A549 (cell line): ENCODE results near the gene C1orf53. TPM values are rescaled to one million over a fixed set of nuclear protein-coding genes. Genes with fewer than 3 reads are reported as not detected.

Experiments used
- ATAC-seq, 2 experiments: fragments of 200-7000 bp in 1 of 2; fragments of >200 bp in 1 of 2; cut with Nextera tagmentation in 1 of 2; cut with Tn5 transposase in 1 of 2; 3 replicates each; pipeline versions ENCODE4 v1.8.0 to v1.9.1; 2018 to 2020; ENCODE audit warnings: mild to moderate bottlenecking in 1 of 2, moderate library complexity in 1 of 2
- CTCF ChIA-PET: fragments of 300-600 bp; sonication (Branson Sonifier 250); formaldehyde crosslinking; extraction: SDS; loops from one replicate; lab custom pipeline; 2021; ENCODE audit warnings: antibody characterized with exemption, inconsistent platforms; lab: Yijun Ruan, JAX
- POLR2A ChIA-PET: fragments of 350-600 bp; formaldehyde crosslinking; extraction: SDS; loops from one replicate; lab custom pipeline; 2021; ENCODE audit warnings: antibody characterized with exemption, inconsistent platforms; lab: Yijun Ruan, JAX
- DNase-seq, 2 experiments: peaks; one replicate each; pipeline versions ENCODE4 v3.0.0 to v3.0.0-alpha.2; 2011 to 2016; ENCODE audit warnings: low read depth in 1 of 2, low spot score in 1 of 2
- FAIRE-seq: peaks from 2 replicates; lab custom pipeline; 2011; peaks lifted over from hg19 to GRCh38; lab: Jason Lieb, UNC
- H3K27ac ChIP-seq, 2 experiments: fragments of >200 bp; sonication (Bioruptor Twin); formaldehyde crosslinking; 3 replicates each; pipeline ENCODE4 v1.5.1; 2016 to 2017
- H3K4me1 ChIP-seq: fragments of >200 bp; sonication (Bioruptor Twin); formaldehyde crosslinking; 3 replicates; pipeline ENCODE4 v1.6.1; 2016
- H3K4me2 ChIP-seq: fragments of >200 bp; sonication (Bioruptor Twin); formaldehyde crosslinking; 3 replicates; pipeline ENCODE4 v1.6.1; 2016
- H3K4me3 ChIP-seq: fragments of >200 bp; sonication (Bioruptor Twin); formaldehyde crosslinking; 3 replicates; pipeline ENCODE4 v1.5.1; 2016
- H3K9me3 ChIP-seq: fragments of >200 bp; sonication (Bioruptor Twin); formaldehyde crosslinking; 3 replicates; pipeline ENCODE4 v1.6.1; 2016
- BHLHE40 ChIP-seq: IDR thresholded peaks from 2 replicates; pipeline ENCODE4 v1.6.1; 2012; ENCODE audit warnings: low read depth, low read length, inconsistent platforms
- CBX2 ChIP-seq: fragments of 200-600 bp; sonication (generic); IDR thresholded peaks from 2 replicates; pipeline ENCODE4 v1.6.1; 2016; ENCODE audit warnings: low read depth, mild to moderate bottlenecking, borderline replicate concordance
- FOSB ChIP-seq: fragments of 250-450 bp; sonication (Bioruptor Pico); IDR thresholded peaks from 2 replicates; pipeline ENCODE4 v1.5.0; 2020; ENCODE audit warnings: mild to moderate bottlenecking, moderate library complexity
- GATA3 ChIP-seq: IDR thresholded peaks from 2 replicates; pipeline ENCODE4 v1.6.1; 2012; ENCODE audit warnings: borderline replicate concordance
- HOXB5 ChIP-seq: fragments of 250-450 bp; sonication (Bioruptor Pico); IDR thresholded peaks from 2 replicates; pipeline ENCODE4 v1.5.0; 2020; ENCODE audit warnings: mild to moderate bottlenecking, moderate library complexity
- JUNB ChIP-seq: fragments of >200 bp; sonication (Bioruptor Twin); formaldehyde crosslinking; IDR thresholded peaks from 2 replicates; pipeline ENCODE4 v1.6.1; 2016
- KDM5A ChIP-seq: fragments of 200-600 bp; sonication (generic); IDR thresholded peaks from 2 replicates; pipeline ENCODE4 v1.6.1; 2016; ENCODE audit warnings: antibody characterized with exemption, mild to moderate bottlenecking
- NFE2L2 ChIP-seq: fragments of 150-350 bp; conservative IDR thresholded peaks from 2 replicates; pipeline ENCODE4 v1.6.1; 2014; ENCODE audit warnings: low read length
- NPAS2 ChIP-seq: fragments of 250-450 bp; sonication (Bioruptor Pico); IDR thresholded peaks from 2 replicates; pipeline ENCODE4 v1.8.0; 2022; ENCODE audit warnings: mild to moderate bottlenecking, moderate library complexity, borderline replicate concordance
- NR3C1 ChIP-seq: fragments of >200 bp; sonication (Bioruptor Twin); formaldehyde crosslinking; IDR thresholded peaks from 3 replicates; pipeline ENCODE4 v1.6.1; 2017
- PHF8 ChIP-seq: fragments of 200-600 bp; sonication (generic); IDR thresholded peaks from 2 replicates; pipeline ENCODE4 v1.6.1; 2016; ENCODE audit warnings: low read depth, mild to moderate bottlenecking, antibody characterized with exemption, moderate library complexity, borderline replicate concordance
- POLR2AphosphoS2 ChIP-seq: conservative IDR thresholded peaks from 2 replicates; pipeline ENCODE4 v1.6.1; 2012; ENCODE audit warnings: low read length, improper control_type of control experiment, inconsistent platforms
- RFX5 ChIP-seq: fragments of 450-650 bp; IDR thresholded peaks from 2 replicates; pipeline ENCODE4 v1.7.1; 2014; ENCODE audit warnings: antibody characterized with exemption, mild to moderate bottlenecking, moderate library complexity
- RNF2 ChIP-seq: fragments of 200-600 bp; sonication (generic); IDR thresholded peaks from 2 replicates; pipeline ENCODE4 v1.6.1; 2016; ENCODE audit warnings: low read depth, mild to moderate bottlenecking, antibody characterized with exemption, moderate library complexity, borderline replicate concordance
- ZC3H11A ChIP-seq: fragments of 450-650 bp; IDR thresholded peaks from 2 replicates; pipeline ENCODE4 v1.6.1; 2014; ENCODE audit warnings: antibody characterized with exemption, mild to moderate bottlenecking
- ZNF302 ChIP-seq: fragments of 250-450 bp; sonication (Bioruptor Pico); IDR thresholded peaks from 2 replicates; pipeline ENCODE4 v1.9.0; 2021; ENCODE audit warnings: inconsistent platforms, mild to moderate bottlenecking, moderate library complexity
- WGBS: methylation state at CpG from one replicate; pipeline ENCODE4 v1.1.6; 2017; ENCODE audit errors: missing lambda C conversion rate; 5-methylcytosine and 5-hydroxymethylcytosine counted together
- polyA plus RNA-seq, 4 experiments: library from polyadenylated mRNA; depleted of rRNA in 3 of 4; stranded (reverse); fragments of >200 nt; fragmentation: RNase III in 1 of 4; extraction: RNeasy Plus Mini Kit Qiagen cat#74134 plus additional on column Dnase treatment in 1 of 4; gene quantifications; 2 replicates in 3 of 4; 3 replicates in 1 of 4; pipeline ENCODE4 v1.2.3, GENCODE V29; 2011 to 2017
- TF ChIP-seq, protein P1 (sequence below): fragments of 200-600 bp; sonication (generic); IDR thresholded peaks from 2 replicates; pipeline ENCODE4 v1.6.1; 2016; ENCODE audit warnings: antibody characterized with exemption, mild to moderate bottlenecking, moderate library complexity
- TF ChIP-seq, protein P2 (sequence below): fragments of 250-450 bp; sonication (Bioruptor Pico); IDR thresholded peaks from 2 replicates; pipeline ENCODE4 v1.5.0; 2020; ENCODE audit warnings: low read depth, mild to moderate bottlenecking, moderate library complexity

Gene C1orf53
- polyA plus RNA-seq, 2 of the 4 experiments (the other 2 are of a cell fraction), result 5.7 to 7.9 TPM

GRCh38 chr1:197907846-197908616 lies 5.6 kb downstream of the C1orf53 start (continued):
- TF ChIP-seq, protein P1, sequence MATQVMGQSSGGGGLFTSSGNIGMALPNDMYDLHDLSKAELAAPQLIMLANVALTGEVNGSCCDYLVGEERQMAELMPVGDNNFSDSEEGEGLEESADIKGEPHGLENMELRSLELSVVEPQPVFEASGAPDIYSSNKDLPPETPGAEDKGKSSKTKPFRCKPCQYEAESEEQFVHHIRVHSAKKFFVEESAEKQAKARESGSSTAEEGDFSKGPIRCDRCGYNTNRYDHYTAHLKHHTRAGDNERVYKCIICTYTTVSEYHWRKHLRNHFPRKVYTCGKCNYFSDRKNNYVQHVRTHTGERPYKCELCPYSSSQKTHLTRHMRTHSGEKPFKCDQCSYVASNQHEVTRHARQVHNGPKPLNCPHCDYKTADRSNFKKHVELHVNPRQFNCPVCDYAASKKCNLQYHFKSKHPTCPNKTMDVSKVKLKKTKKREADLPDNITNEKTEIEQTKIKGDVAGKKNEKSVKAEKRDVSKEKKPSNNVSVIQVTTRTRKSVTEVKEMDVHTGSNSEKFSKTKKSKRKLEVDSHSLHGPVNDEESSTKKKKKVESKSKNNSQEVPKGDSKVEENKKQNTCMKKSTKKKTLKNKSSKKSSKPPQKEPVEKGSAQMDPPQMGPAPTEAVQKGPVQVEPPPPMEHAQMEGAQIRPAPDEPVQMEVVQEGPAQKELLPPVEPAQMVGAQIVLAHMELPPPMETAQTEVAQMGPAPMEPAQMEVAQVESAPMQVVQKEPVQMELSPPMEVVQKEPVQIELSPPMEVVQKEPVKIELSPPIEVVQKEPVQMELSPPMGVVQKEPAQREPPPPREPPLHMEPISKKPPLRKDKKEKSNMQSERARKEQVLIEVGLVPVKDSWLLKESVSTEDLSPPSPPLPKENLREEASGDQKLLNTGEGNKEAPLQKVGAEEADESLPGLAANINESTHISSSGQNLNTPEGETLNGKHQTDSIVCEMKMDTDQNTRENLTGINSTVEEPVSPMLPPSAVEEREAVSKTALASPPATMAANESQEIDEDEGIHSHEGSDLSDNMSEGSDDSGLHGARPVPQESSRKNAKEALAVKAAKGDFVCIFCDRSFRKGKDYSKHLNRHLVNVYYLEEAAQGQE, result no peak
- TF ChIP-seq HOXB5 (CRISPR knock-in tag), result no peak

DNA sequence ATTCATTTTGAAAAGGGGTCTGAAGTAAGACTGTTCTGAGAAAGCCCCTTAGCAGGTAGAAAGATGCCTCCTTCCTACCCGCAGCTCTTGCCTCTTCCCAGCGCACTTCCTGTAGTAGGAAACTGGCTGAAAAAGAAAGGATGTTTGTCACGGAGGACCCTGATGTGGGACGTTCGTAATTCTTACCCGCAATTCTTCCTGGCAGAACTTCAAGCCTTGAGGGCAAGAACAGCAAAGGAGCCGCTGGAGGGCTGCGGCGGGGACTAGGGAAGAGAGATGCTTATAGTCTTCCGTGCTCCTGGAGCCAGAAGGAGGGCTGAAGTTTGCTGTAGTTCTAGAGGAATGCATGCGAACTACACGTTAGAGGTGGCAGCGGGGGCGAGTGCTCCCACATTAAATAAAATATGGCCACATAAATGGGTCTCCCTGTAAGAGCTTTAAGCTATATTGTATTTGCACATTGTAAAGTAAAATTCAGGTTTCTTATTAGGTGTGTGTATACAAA lies 6.3 kb downstream of the C1orf53 start:
- 68% methylated on average over 14 of the region's 14 CpGs for WGBS
- Histone ChIP-seq H3K4me2 (no peak overlapping the region), H3K27ac (no peak overlapping the region), H3K4me3 (no peak overlapping the region), H3K4me1 (no peaks in the 10 kb centered on the region), H3K9me3 (no peaks in the 10 kb centered on the region)
- DNase-seq (no peak), ATAC-seq (no peak), FAIRE-seq (no peak)
- ChIA-PET POLR2A (no interaction called here), CTCF (no interaction called here)
- TF ChIP-seq, protein P2, sequence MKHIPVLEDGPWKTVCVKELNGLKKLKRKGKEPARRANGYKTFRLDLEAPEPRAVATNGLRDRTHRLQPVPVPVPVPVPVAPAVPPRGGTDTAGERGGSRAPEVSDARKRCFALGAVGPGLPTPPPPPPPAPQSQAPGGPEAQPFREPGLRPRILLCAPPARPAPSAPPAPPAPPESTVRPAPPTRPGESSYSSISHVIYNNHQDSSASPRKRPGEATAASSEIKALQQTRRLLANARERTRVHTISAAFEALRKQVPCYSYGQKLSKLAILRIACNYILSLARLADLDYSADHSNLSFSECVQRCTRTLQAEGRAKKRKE (CRISPR knock-in tag), result no peak
- no peak for TF ChIP-seq JUNB
- no peak for TF ChIP-seq RNF2
- TF ChIP-seq NPAS2 (CRISPR knock-in tag), result no peak
- TF ChIP-seq PHF8, result no peak
- no peak for TF ChIP-seq GATA3
- no peak for TF ChIP-seq ZC3H11A
- TF ChIP-seq BHLHE40, result no peak
- TF ChIP-seq POLR2AphosphoS2, result no peak
- TF ChIP-seq CBX2, result no peak
- TF ChIP-seq ZNF302 (CRISPR knock-in tag), result no peak
- no peak for TF ChIP-seq NR3C1
- no peak for TF ChIP-seq HOXB5 (CRISPR knock-in tag)

DNA sequence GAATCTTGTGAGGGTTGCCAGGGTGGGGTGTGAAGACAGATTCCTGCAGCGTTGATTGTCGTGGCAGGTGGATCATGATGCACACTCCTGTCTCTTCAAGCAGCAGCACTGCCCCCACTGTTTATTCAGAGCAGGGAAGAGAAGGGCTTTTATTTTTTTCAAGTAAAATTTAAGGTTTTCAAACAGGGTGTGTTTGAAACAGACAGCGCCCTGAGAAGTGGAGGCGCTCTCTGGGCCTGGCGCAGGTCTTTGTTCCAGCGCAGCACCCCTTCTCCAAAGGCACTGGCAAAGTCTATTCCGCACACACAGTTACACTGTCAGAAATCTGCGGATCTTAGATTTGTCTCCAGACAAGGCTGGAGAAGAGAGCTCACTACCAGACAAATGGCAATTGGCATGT lies 7.0 kb downstream of the C1orf53 start:
- CTCF ChIA-PET, result interaction anchor here (0.7 kb wide), 1 partner anchor 15 kb away, joined by 3 read pairs; no protein-coding TSS in a partner anchor
- Histone ChIP-seq H3K4me1 (no peaks in the 10 kb centered on the region), H3K4me3 (no peak overlapping the region), H3K27ac (no peak overlapping the region), H3K9me3 (no peaks in the 10 kb centered on the region), H3K4me2 (no peak overlapping the region)
- POLR2A ChIA-PET, result no interaction called here
- ATAC-seq, result no peak
- TF ChIP-seq ZC3H11A, result no peak
- TF ChIP-seq KDM5A, result no peak
- no peak for TF ChIP-seq CBX2
- no peak for TF ChIP-seq FOSB (CRISPR knock-in tag)
- no peak for TF ChIP-seq NFE2L2
- TF ChIP-seq ZNF302 (CRISPR knock-in tag), result no peak
- TF ChIP-seq RFX5, result no peak
- WGBS, result 80% methylated on average over 8 of the region's 8 CpGs
- no peak for DNase-seq
- no peak for FAIRE-seq
